Gastrocnemius medialis (tissue), 4 donors: Measurements from ENCODE around the gene CERS6.

Source experiments
- POLR2A ChIP-seq, 2 donors: fragments of 450-650 bp; IDR thresholded peaks; one replicate each; pipeline ENCODE4 v1.6.1; 2017; ENCODE audit warnings: antibody characterized with exemption in 2 of 2, mild to moderate bottlenecking in 2 of 2, moderate library complexity in 2 of 2
- TF ChIP-seq, protein P1 (sequence below), 5 experiments: fragments of 450-650 bp in 3 of 5; fragments of 200-600 bp in 2 of 5; sonication (generic) in 2 of 5; IDR thresholded peaks in 4 of 5; conservative IDR thresholded peaks in 1 of 5; 1 replicate in 4 of 5; 2 replicates in 1 of 5; pipeline ENCODE4 v1.5.1; 2016 to 2019; ENCODE audit warnings: antibody characterized with exemption in 5 of 5, mild to moderate bottlenecking in 3 of 5, moderate library complexity in 3 of 5

DNA sequence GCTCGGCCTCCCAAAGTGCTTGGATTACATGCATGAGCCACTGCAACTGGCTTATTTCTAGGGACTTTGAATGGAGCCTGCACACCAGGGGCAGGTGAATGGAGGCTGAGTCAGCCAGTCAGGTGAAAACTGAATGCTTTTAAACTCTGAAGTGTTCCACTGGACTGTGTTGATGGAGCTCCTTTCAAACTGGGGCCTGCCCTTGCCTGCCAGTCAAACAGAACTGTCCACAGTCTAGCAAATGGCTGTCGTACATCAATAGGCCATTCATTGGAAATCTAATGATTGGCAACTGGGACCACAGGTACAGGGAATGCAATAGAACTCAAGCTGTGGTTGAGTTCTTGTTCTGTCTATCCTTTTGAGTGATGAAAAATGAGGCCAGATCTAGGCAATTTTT lies 345.4 kb downstream of the CERS6 start:
- TF ChIP-seq POLR2A (IDR thresholded peaks at IDR 0.05), result no peak
- TF ChIP-seq, protein P1, sequence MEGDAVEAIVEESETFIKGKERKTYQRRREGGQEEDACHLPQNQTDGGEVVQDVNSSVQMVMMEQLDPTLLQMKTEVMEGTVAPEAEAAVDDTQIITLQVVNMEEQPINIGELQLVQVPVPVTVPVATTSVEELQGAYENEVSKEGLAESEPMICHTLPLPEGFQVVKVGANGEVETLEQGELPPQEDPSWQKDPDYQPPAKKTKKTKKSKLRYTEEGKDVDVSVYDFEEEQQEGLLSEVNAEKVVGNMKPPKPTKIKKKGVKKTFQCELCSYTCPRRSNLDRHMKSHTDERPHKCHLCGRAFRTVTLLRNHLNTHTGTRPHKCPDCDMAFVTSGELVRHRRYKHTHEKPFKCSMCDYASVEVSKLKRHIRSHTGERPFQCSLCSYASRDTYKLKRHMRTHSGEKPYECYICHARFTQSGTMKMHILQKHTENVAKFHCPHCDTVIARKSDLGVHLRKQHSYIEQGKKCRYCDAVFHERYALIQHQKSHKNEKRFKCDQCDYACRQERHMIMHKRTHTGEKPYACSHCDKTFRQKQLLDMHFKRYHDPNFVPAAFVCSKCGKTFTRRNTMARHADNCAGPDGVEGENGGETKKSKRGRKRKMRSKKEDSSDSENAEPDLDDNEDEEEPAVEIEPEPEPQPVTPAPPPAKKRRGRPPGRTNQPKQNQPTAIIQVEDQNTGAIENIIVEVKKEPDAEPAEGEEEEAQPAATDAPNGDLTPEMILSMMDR (IDR thresholded peaks at IDR 0.05 in 4 of 5, conservative IDR thresholded peaks at IDR 0.05 in 1 of 5), result no peak
